Astrocyte of the spinal cord (primary cell): ENCODE data around the gene NRN1.

Experiments
- DNase-seq: peaks from one replicate; pipeline ENCODE4 v3.0.0; 2011; ENCODE audit warnings: low read depth, low spot score
- H3K4me3 ChIP-seq: 2 replicates; pipeline ENCODE4 v1.5.1; 2011; ENCODE audit warnings: low read depth, mild to moderate bottlenecking, low read length, moderate library complexity
- CTCF ChIP-seq: IDR thresholded peaks from 2 replicates; pipeline ENCODE4 v1.5.1; 2012; ENCODE audit warnings: low read depth, mild to moderate bottlenecking, low read length, inconsistent platforms
- in situ Hi-C: cut with HindIII; loops from 2 replicates; pipeline ENCODE4 v1.10.0; 2017; ENCODE audit warnings: low sequenced_read_pairs

Gene NRN1

GRCh38 chr6:6002848-6003620 is 3.7 kb downstream of the NRN1 start:
- in situ Hi-C loops: no loop called here
- peak; percentile 22 for DNase-seq

GRCh38 chr6:6002005-6002847 is 4.5 kb downstream of the NRN1 start:
- H3K4me3 ChIP-seq: no peak overlapping the region
- no peak for DNase-seq
- TF ChIP-seq CTCF: no peak
- in situ Hi-C loops: no loop called here

More at GRCh38 chr6:6002848-6003620, 3.7 kb downstream of the NRN1 start:
- peak overlapping the region; percentile 32 for H3K4me3 ChIP-seq
- TF ChIP-seq CTCF: no peak

- in situ Hi-C loops: no loop called here
- no peak for DNase-seq
- TF ChIP-seq CTCF: no peak
- no peak overlapping the region for H3K4me3 ChIP-seq
Observed at GRCh38 chr6:6001443-6001842, 5.3 kb downstream of the NRN1 start.

GRCh38 chr6:5999688-6000608 is 6.8 kb downstream of the NRN1 start:
- DNase-seq: no peak

GRCh38 chr6:5998711-5999687 is 7.7 kb downstream of the NRN1 start:
- DNase-seq: peak; percentile 40
- TF ChIP-seq CTCF: peak; percentile 9
- peak overlapping the region; percentile 28 for H3K4me3 ChIP-seq
- in situ Hi-C loops: no loop called here

More at GRCh38 chr6:5999688-6000608, 6.8 kb downstream of the NRN1 start:
- in situ Hi-C loops: no loop called here
- no peak for TF ChIP-seq CTCF
- H3K4me3 ChIP-seq: no peak overlapping the region
